Choroid plexus epithelial cell (primary cell): Measurements from ENCODE around the gene GUCA1A.

Source experiments
- DNase-seq: peaks from one replicate; pipeline ENCODE4 v3.0.0-alpha.2; 2010; ENCODE audit warnings: low read depth
- H3K4me3 ChIP-seq: 2 replicates; pipeline ENCODE4 v1.5.1; 2011; ENCODE audit warnings: low read depth, mild to moderate bottlenecking, control low read depth, low read length, moderate library complexity
- CTCF ChIP-seq: conservative IDR thresholded peaks from 2 replicates; pipeline ENCODE4 v1.5.1; 2011; ENCODE audit warnings: low read depth, mild to moderate bottlenecking, control low read depth, inconsistent platforms, low read length, moderate library complexity

Gene GUCA1A

DNA sequence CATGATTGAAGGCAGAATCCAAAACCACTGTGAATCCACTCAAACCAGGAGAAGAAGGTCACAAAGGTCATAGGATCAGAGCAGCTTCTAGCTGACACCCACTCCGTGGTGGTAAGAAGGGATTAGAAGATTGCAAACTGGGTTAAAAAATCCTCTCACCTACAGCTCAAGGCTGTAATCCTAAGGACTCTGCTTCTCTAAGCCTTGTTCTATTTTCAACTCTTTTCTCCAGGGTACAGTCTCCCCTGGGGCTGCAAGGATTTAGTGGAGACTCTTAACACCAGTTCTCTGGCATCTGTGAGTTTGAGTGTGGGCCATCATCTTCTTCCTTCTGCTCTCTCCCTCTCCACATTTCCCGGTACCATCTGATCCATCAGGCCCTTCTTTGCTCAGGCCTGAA lies at the start of gene GUCA1A:
Gene GUCA1A (plus strand): TSS at position 264 of the 400 bp plus-strand sequence. CDS start 250 bp downstream, outside the sequence.
- TF ChIP-seq CTCF = no peak
- no peak for DNase-seq
- no peak within 1 kb of the TSS for H3K4me3 ChIP-seq

DNA sequence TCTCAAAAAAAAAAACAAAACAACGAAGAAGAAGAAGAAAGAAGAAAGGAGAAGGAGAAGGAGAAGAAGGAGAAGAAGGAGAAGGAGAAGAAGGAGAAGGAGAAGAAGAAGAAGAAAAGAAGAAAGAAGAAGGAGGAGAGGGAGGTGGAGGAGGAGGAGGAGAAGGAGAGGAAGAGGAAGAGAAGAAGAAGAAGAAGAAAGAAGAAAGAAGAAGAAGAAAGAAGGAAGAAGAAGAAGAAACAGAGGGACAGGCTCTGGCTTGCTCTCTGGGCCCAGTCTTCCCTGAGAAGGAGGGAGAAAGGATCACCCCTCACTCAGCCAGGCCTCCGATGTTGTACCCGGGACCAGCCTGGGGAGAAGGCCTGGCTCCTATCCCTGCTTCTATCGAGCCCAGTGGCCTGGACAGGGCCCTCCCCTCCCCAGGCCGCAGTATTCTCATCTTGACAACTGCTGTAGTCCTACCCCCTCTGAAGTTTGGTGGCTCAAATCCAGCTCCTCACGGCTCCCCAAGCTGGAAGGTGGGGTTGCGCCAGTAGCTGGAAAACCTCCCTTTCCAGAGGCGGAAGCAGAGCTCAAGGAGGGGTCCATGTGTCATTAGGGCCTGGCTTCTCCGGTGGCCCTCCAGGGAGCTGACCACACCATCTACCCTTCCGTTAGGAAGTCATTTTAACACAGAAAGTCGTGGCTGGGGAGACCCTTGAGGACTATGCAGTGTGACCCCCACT lies 49.6 kb upstream of the GUCA1A start:
- no peak for DNase-seq
- no peak for TF ChIP-seq CTCF
- H3K4me3 ChIP-seq = no peak overlapping the region

GRCh38 chr6:42124223-42124836 lies 48.8 kb upstream of the GUCA1A start:
- DNase-seq = no peak
- TF ChIP-seq CTCF = no peak
- no peak overlapping the region for H3K4me3 ChIP-seq

- no peak overlapping the region for H3K4me3 ChIP-seq
- TF ChIP-seq CTCF = no peak
- no peak for DNase-seq
Observed at GRCh38 chr6:42125231-42125630, 47.9 kb upstream of the GUCA1A start.

- no peak overlapping the region for H3K4me3 ChIP-seq
- TF ChIP-seq CTCF = no peak
- DNase-seq = no peak
Observed at GRCh38 chr6:42125663-42126062, 47.5 kb upstream of the GUCA1A start.

DNA sequence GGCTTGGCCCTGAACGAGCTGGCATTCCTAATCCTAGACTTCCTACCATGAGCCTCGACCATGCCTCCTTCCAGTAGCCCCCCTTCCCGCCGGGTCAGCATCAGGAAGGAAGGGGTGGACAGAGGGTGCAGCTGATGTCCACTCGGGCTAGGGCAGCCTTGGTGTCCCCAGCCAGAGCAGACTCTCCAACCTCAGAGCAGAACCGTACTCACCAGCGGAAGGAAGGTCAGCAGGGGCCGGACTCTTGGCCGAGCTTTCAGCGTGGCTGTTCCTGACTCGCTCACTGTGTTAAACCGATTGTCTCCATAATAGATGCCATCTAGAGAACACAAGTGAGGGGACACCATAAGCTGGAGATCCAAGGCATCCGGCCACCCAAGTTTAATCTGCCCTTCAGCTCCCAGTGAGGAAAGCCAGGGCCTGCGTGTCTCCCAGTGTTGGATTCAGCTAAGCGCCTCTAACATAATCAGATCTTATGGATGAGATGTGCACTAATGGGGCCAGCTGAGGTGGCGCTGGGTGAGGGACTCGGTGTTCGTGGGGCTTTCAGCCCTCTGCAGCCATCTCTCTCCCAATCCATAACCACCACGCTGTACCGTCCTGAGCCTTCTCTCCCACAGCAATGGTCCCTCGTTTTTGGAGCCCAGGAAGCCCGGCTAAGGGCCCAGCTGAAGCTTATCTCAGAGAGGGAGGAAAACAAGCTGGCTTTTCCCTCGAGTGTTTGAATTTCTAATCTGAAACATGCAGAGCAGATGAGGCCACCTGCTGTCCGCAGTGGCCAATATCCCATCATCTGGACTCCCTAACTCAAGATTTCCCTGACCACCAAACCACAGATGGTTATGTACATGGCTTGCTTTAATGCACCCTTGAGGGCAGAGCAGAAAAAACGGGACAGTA lies 44.5 kb upstream of the GUCA1A start:
- no peak overlapping the region for H3K4me3 ChIP-seq
- peak; percentile 25 for TF ChIP-seq CTCF
- DNase-seq = peak; percentile 44
